ENCODE data around the gene CCDC172.

Gene CCDC172

DNA sequence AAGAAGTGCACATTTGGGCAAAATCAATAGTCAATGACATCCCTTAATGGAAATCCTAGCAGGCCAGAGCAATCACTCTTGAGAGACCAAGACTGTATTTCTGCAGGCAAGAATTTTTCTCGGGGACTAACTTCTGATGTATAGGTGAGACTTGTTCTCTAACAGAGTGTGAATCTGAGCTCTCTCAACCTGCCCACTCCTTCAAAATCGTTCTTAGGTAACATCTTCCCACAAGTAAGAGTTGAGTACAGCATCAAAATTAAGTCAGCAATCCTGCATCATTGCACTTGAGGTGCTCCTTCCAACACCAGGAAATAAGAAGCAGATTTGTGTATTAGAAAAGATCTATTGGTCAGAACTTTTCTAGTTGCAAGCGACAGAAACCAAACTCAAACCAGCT, 25.7 kb upstream of the CCDC172 start:
- Histone ChIP-seq H3K9ac (ENCODE audit: low read length) (no peak overlapping the region), H3K27ac (ENCODE audit: low read depth, low read length) (no peak overlapping the region), H3K79me2 (ENCODE audit: insufficient read depth, low read length) (no peaks in the 10 kb centered on the region), H3K27me3 (ENCODE audit: low read length) (no peaks in the 10 kb centered on the region), H3K9me2 (replicated peaks; ENCODE audit: insufficient read depth, low read length) (no peaks in the 10 kb centered on the region; the same call in 1 of the 2 replicates), H3K4me3 (ENCODE audit: insufficient read depth, low read length, poor library complexity, severe bottlenecking) (no peak overlapping the region), H4K20me1 (ENCODE audit: low read depth, low read length) (no peaks in the 10 kb centered on the region), H3K36me3 (ENCODE audit: low read length) (no peaks in the 10 kb centered on the region), H3K4me2 (ENCODE audit: low read depth, low read length, poor library complexity, severe bottlenecking) (no peak overlapping the region), H3F3A (ENCODE audit: insufficient read depth) (no peaks in the 10 kb centered on the region), H3K9me3 (ENCODE audit: insufficient read depth, low read length) (no peaks in the 10 kb centered on the region), H2AFZ (ENCODE audit: low read depth, low read length, severe bottlenecking) (no peak overlapping the region)
- TF ChIP-seq, protein P1, sequence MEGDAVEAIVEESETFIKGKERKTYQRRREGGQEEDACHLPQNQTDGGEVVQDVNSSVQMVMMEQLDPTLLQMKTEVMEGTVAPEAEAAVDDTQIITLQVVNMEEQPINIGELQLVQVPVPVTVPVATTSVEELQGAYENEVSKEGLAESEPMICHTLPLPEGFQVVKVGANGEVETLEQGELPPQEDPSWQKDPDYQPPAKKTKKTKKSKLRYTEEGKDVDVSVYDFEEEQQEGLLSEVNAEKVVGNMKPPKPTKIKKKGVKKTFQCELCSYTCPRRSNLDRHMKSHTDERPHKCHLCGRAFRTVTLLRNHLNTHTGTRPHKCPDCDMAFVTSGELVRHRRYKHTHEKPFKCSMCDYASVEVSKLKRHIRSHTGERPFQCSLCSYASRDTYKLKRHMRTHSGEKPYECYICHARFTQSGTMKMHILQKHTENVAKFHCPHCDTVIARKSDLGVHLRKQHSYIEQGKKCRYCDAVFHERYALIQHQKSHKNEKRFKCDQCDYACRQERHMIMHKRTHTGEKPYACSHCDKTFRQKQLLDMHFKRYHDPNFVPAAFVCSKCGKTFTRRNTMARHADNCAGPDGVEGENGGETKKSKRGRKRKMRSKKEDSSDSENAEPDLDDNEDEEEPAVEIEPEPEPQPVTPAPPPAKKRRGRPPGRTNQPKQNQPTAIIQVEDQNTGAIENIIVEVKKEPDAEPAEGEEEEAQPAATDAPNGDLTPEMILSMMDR (IDR thresholded peaks at IDR 0.05; ENCODE audit: insufficient read depth, low read length, poor library complexity, severe bottlenecking): no peak
- no peak for TF ChIP-seq EZH2phosphoT487 (conservative IDR thresholded peaks at IDR 0.05; ENCODE audit: low read length)

DNA sequence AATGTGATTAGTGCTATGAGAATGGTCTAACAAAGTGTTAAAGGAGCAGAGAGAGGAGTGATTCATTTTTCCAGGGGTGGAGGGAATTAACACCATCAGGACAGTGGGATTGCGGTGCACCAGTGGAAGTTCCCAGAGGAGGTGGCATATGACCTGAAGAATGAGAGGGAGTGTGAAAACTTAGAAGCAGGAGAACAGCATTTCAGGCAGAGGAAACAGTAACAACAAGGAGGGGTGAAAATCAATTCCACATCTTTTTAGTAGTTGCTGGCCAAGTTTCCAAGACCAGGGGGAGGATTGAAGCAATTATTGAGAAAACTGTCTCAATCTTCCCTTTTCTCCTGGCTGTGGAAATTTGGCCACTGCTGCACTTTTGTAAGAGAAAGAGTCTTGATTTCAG, 23.7 kb upstream of the CCDC172 start:
- Histone ChIP-seq H3K9me3 (ENCODE audit: insufficient read depth, low read length) (no peaks in the 10 kb centered on the region), H3K27me3 (ENCODE audit: low read length) (no peaks in the 10 kb centered on the region), H3F3A (ENCODE audit: insufficient read depth) (no peaks in the 10 kb centered on the region), H3K9ac (ENCODE audit: low read length) (no peak overlapping the region), H3K27ac (ENCODE audit: low read depth, low read length) (no peak overlapping the region), H3K79me2 (ENCODE audit: insufficient read depth, low read length) (no peaks in the 10 kb centered on the region), H4K20me1 (ENCODE audit: low read depth, low read length) (no peaks in the 10 kb centered on the region), H3K4me3 (ENCODE audit: insufficient read depth, low read length, poor library complexity, severe bottlenecking) (no peak overlapping the region), H3K36me3 (ENCODE audit: low read length) (no peaks in the 10 kb centered on the region), H3K9me2 (replicated peaks; ENCODE audit: insufficient read depth, low read length) (no peaks in the 10 kb centered on the region), H2AFZ (ENCODE audit: low read depth, low read length, severe bottlenecking) (no peak overlapping the region), H3K4me2 (ENCODE audit: low read depth, low read length, poor library complexity, severe bottlenecking) (no peak overlapping the region)
- no peak for TF ChIP-seq EZH2phosphoT487 (conservative IDR thresholded peaks at IDR 0.05; ENCODE audit: low read length)
- TF ChIP-seq, protein P1 (IDR thresholded peaks at IDR 0.05; ENCODE audit: insufficient read depth, low read length, poor library complexity, severe bottlenecking): no peak

GRCh38 chr10:116304923-116305322, 19.3 kb upstream of the CCDC172 start:
- Histone ChIP-seq H3K27ac (ENCODE audit: low read depth, low read length) (no peak overlapping the region), H3K79me2 (ENCODE audit: insufficient read depth, low read length) (no peaks in the 10 kb centered on the region), H3K9ac (ENCODE audit: low read length) (no peak overlapping the region), H3K4me3 (ENCODE audit: insufficient read depth, low read length, poor library complexity, severe bottlenecking) (no peak overlapping the region), H3K27me3 (ENCODE audit: low read length) (no peaks in the 10 kb centered on the region), H3K9me3 (ENCODE audit: insufficient read depth, low read length) (no peaks in the 10 kb centered on the region), H3K4me2 (ENCODE audit: low read depth, low read length, poor library complexity, severe bottlenecking) (no peak overlapping the region), H3K36me3 (ENCODE audit: low read length) (no peaks in the 10 kb centered on the region), H3K9me2 (replicated peaks; ENCODE audit: insufficient read depth, low read length) (no peaks in the 10 kb centered on the region), H2AFZ (ENCODE audit: low read depth, low read length, severe bottlenecking) (no peak overlapping the region), H4K20me1 (ENCODE audit: low read depth, low read length) (no peaks in the 10 kb centered on the region), H3F3A (ENCODE audit: insufficient read depth) (no peaks in the 10 kb centered on the region)
- no peak for TF ChIP-seq EZH2phosphoT487 (conservative IDR thresholded peaks at IDR 0.05; ENCODE audit: low read length)
- TF ChIP-seq, protein P1 (IDR thresholded peaks at IDR 0.05; ENCODE audit: insufficient read depth, low read length, poor library complexity, severe bottlenecking): no peak

Data from SU-DHL-6 (cell line).